Activated CD4-positive, alpha-beta T cell treated with anti-CD3 and anti-CD28 coated beads, Interleukin-2, amount 50 U/mL, for 16 hours (primary cell): Measurements from ENCODE around the gene PSMC6.

Source experiments
- DNase-seq: peaks from one replicate; pipeline ENCODE4 v3.0.0-alpha.2; 2020

Gene PSMC6

GRCh38 chr14:52706724-52707706, at the start of gene PSMC6:
TSS of gene PSMC6 (plus strand) at chr14:52707200. CDS start at chr14:52707220, 20 bp downstream.
- peak; percentile 96 for DNase-seq

GRCh38 chr14:52660325-52660724, 46.7 kb upstream of the PSMC6 start:
- no peak for DNase-seq

DNA sequence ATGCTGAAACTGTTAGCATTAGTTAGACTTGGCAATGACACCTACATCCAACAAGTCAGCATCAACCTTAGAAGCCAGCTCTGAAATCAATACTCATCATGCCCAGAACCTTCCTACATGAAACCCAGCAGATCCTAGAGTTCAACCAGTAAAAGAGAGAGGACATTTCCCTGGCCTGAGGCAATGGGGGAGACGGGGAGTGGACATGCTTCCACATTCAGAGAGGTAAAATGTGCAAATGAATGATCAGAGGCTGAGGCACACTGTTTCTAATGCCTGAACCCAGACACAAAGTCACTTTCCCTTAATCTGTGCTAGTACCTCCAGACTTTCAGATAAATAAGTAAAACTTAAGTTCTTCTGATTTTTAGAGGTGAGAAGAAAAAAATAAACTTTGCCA, 46.2 kb upstream of the PSMC6 start:
- no peak for DNase-seq

- DNase-seq: peak; percentile 18
Observed at GRCh38 chr14:52661314-52661713, 45.7 kb upstream of the PSMC6 start.

GRCh38 chr14:52663850-52664249, 43.1 kb upstream of the PSMC6 start:
- DNase-seq: no peak

DNA sequence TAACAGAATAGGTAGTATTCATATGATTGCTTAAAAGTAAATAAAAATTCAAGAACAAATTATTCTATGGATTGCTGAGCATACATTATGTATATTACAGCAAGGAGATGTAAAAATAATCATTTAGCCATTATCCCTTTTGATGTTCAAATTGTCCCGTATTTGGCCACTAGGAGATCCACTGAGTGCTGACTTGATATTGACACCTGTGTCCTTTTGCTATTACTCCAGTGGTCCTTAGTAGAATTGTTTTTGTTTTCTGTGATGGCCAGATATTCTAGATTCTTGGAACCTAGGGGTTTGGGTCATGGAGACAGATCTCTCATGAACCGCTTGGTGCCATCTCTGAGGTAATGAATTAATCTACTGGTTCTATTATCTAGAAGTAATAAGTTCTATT, 28.4 kb upstream of the PSMC6 start:
- peak; percentile 13 for DNase-seq

GRCh38 chr14:52683985-52684520, 22.9 kb upstream of the PSMC6 start:
- DNase-seq: no peak

- DNase-seq: no peak
Observed at GRCh38 chr14:52686176-52686575, 20.8 kb upstream of the PSMC6 start.

DNA sequence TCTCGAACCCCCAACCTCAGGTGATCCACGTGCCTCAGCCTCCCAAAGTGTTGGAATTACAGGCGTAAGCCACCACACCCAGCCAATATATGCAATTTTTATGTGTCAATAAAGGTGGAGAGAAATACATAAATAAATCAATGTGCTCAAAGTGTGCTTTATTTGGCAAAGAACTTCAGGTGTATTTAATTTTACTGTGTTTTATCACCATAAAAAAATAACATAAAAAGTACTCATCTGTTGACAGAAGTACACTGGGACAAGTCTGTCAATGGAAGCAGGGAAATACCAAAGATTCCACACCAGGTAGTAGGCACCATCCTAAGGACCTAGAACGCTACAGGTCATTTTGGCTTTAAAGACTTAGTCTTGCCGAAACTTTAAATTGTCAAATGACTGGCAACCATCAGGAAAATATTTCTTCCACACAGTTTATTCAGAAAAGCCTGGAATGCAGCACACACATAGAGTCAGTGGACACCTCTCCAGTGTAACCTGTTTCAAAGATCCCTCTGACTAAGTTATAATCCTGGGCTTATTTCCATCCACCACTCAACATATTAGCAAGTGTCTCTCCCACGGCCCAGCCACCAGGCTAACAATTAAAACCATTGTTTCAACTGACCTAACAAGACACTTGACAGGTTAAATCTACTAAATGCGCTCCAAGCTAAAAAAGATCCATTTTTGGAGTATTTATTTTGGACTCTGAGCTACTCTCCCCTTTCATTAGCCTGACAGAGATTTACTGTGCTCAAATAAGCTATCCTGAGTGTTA, 15.8 kb upstream of the PSMC6 start:
- no peak for DNase-seq

GRCh38 chr14:52692248-52692962, 14.6 kb upstream of the PSMC6 start:
- DNase-seq: peak; percentile 35

DNA sequence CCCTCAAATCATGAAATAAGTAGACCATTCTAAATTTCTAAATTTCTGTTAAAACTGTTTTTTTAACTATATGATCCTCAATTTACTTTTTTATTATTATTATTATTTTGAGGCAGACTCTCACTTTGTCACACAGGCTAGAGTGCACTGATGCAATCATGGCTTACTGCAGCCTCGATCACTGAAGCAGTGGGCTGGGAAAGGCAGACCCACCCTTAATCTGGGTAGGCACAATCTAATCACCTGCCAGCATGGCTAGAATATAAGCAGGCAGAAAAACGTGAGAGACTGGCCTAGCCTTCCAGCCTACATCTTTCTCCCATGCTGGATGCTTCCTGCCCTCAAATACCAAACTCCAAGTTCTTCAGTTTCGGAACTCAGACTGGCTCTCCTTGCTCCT, 14.0 kb upstream of the PSMC6 start:
- DNase-seq: no peak

GRCh38 chr14:52693532-52693931, 13.5 kb upstream of the PSMC6 start:
- DNase-seq: no peak

- DNase-seq: peak; percentile 82
Observed at GRCh38 chr14:52694761-52695480, 12.1 kb upstream of the PSMC6 start.

GRCh38 chr14:52695481-52696091, 11.4 kb upstream of the PSMC6 start, which contains the start of gene ERO1A:
TSS of gene ERO1A (minus strand) at chr14:52695558. CDS start at chr14:52695481, 77 bp downstream.
- peak; percentile 76 for DNase-seq

DNA sequence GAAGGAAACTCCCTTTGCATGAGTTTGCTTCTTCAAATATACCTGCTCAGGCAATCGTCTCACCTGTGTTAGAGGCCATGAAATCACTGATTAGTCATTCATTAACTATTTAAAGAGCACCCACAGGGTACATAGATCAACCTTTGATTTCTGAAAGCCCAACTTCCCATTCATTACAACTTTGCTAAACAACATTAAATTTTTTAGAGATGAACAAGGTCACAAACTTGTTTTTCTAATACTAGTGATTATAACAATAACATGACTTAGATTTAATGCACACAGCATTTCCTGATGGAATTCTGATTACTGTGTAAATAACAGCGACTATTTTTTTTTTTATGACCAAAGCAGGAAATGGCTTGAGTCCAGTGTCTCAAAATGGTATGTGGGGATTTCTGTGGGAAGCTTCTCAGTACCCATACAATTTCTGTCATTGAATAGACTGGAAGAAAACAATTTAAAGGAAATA, 6.3 kb upstream of the PSMC6 start:
- no peak for DNase-seq

- no peak for DNase-seq
Observed at GRCh38 chr14:52701223-52701622, 5.8 kb upstream of the PSMC6 start.

- no peak for DNase-seq
Observed at GRCh38 chr14:52703225-52703624, 3.8 kb upstream of the PSMC6 start.

DNA sequence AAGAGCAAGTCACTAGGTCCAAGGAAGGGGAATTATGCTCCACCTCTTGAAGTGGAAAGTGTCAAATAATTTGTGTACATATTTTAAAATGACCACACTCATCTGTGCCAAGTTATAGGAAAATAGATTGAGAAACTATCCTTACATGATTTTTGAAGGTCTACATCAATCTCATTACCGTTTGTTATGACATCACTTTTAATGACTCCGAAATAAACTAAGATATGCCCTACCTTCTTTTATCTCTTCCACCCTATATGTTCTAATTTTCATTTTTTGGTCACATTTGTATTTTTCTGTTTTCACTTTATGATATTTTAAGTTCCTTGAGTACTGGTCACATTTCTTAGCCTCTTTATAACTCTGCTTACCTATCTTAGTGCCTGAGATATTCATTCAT, 3.3 kb upstream of the PSMC6 start:
- DNase-seq: no peak

- DNase-seq: peak; percentile 67
Observed at GRCh38 chr14:52706286-52706685, 714 bp upstream of the PSMC6 start.

DNA sequence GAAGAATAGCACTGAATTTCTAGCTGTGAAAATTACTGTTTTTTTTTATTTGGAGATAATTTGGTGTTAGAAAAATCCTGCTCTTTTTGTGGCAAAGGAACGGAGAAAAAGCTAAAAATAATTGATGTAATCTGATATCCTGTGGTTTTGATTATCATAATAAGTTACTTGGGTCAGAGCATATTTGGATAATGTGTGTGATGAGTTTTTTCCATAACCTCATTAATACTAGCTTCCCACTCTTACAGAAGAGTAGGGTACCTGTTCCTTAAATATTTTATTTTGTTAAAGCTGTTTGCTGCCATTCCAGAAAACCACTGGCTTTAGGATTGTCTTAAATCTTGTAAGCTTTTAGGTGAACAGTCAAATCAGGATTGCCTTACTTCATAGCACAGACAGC, 4.7 kb downstream of the PSMC6 start:
- no peak for DNase-seq

DNA sequence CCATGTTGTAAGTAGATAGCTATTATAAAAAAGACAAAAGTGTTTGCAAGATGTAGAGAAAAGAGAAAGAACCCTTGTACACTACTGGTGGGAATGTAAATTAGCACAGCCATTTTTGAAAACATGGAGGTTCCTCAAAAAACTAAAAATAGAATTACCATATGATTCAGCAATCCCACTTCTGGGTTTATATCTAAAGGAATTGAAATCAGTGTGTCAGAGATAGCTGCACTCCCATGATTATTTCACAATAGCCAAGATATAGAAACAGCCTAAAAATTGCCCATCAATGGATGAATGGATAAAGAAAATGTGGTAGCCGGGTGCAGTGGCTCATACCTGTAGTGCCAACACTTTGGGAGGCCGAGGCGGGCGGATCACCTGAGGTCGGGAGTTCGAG, 9.2 kb downstream of the PSMC6 start:
- no peak for DNase-seq
